ENCODE measurements around the gene ATP9B.

Gene ATP9B

GRCh38 chr18:79092874-79093273, 23.7 kb downstream of the ATP9B start:
- CTCF ChIA-PET = no interaction called here
- no peak overlapping the region for H3K27ac ChIP-seq
- POLR2A ChIA-PET (ENCODE audit: low non-redundant PET) = no interaction called here
- no peak for TF ChIP-seq CTCF (conservative IDR thresholded peaks at IDR 0.05; ENCODE audit: low read depth)
- DNase-seq (ENCODE audit: low spot score) = no peak

- DNase-seq (ENCODE audit: low spot score) = peak; percentile 15
- POLR2A ChIA-PET (ENCODE audit: low non-redundant PET) = no interaction called here
- peak overlapping the region; percentile 66 for H3K27ac ChIP-seq
- CTCF ChIA-PET = no interaction called here
- no peak for TF ChIP-seq CTCF (conservative IDR thresholded peaks at IDR 0.05; ENCODE audit: low read depth)
Observed at GRCh38 chr18:79093986-79094385, 24.8 kb downstream of the ATP9B start.

GRCh38 chr18:79095216-79095615, 26.0 kb downstream of the ATP9B start:
- no peak for TF ChIP-seq CTCF (conservative IDR thresholded peaks at IDR 0.05; ENCODE audit: low read depth)
- CTCF ChIA-PET = no interaction called here
- H3K27ac ChIP-seq = no peak overlapping the region
- POLR2A ChIA-PET (ENCODE audit: low non-redundant PET) = no interaction called here
- no peak for DNase-seq (ENCODE audit: low spot score)

- no peak overlapping the region for H3K27ac ChIP-seq
- DNase-seq (ENCODE audit: low spot score) = no peak
- ChIA-PET POLR2A (ENCODE audit: low non-redundant PET) (no interaction called here), CTCF (no interaction called here)
- no peak for TF ChIP-seq CTCF (conservative IDR thresholded peaks at IDR 0.05; ENCODE audit: low read depth)
Observed at GRCh38 chr18:79100944-79101343, 31.8 kb downstream of the ATP9B start.

GRCh38 chr18:79102886-79103285, 33.7 kb downstream of the ATP9B start:
- ChIA-PET CTCF (no interaction called here), POLR2A (ENCODE audit: low non-redundant PET) (no interaction called here)
- no peak for DNase-seq (ENCODE audit: low spot score)

GRCh38 chr18:79104137-79104536, 34.9 kb downstream of the ATP9B start:
- TF ChIP-seq CTCF (conservative IDR thresholded peaks at IDR 0.05; ENCODE audit: low read depth) = no peak
- DNase-seq (ENCODE audit: low spot score) = no peak
- POLR2A ChIA-PET (ENCODE audit: low non-redundant PET) = no interaction called here
- no peak overlapping the region for H3K27ac ChIP-seq
- CTCF ChIA-PET = no interaction called here

More at GRCh38 chr18:79102886-79103285, 33.7 kb downstream of the ATP9B start:
- no peak for TF ChIP-seq CTCF (conservative IDR thresholded peaks at IDR 0.05; ENCODE audit: low read depth)
- no peak overlapping the region for H3K27ac ChIP-seq

DNA sequence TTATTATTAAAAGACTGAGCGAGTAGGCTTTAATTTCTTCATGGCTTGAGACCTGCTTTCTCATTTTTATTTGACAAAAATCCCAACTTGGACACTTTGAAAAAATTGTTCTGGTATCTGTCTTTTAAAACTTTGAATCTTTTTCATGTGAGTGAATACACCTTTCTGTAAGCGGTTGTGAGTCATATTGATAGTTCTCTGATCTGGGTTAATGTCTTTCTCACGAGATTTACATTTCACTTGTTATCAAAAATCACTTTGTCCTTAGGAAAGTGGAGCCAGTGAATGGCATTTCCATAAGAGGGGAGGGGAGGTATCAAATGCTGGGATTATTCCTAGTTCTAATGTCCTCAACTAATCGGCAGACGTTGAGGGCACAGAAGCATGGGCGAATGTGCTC, 36.3 kb downstream of the ATP9B start:
- no peak for TF ChIP-seq CTCF (conservative IDR thresholded peaks at IDR 0.05; ENCODE audit: low read depth)
- POLR2A ChIA-PET (ENCODE audit: low non-redundant PET) = no interaction called here

More for the DNA sequence above, 36.3 kb downstream of the ATP9B start:
- CTCF ChIA-PET = no interaction called here
- no peak overlapping the region for H3K27ac ChIP-seq
- DNase-seq (ENCODE audit: low spot score) = no peak

Data from RWPE1 (cell line).